GM12891 (cell line): ENCODE results near the gene ARRB2.

Experiments used
- DNase-seq: peaks from one replicate; pipeline ENCODE4 v3.0.0; 2011; ENCODE audit warnings: low spot score; ENCODE audit not compliant: insufficient read length
- FAIRE-seq: peaks from 2 replicates; lab custom pipeline; 2011; peaks lifted over from hg19 to GRCh38; lab: Jason Lieb, UNC
- PAX5 ChIP-seq: IDR thresholded peaks from 2 replicates; pipeline ENCODE4 v1.6.1; 2011; ENCODE audit warnings: low read length, moderate library complexity, mild to moderate bottlenecking; ENCODE audit not compliant: insufficient read depth, severe bottlenecking
- POLR2A ChIP-seq: IDR thresholded peaks from 2 replicates; pipeline ENCODE4 v1.6.1; 2011; ENCODE audit warnings: low read depth, low read length, control low read depth
- POLR2AphosphoS5 ChIP-seq: IDR thresholded peaks from 2 replicates; pipeline ENCODE4 v1.6.1; 2011; ENCODE audit warnings: low read depth, low read length, control low read depth
- POU2F2 ChIP-seq: IDR thresholded peaks from 2 replicates; pipeline ENCODE4 v1.6.1; 2011; ENCODE audit warnings: low read depth, mild to moderate bottlenecking, control low read depth, low read length, moderate library complexity
- SPI1 ChIP-seq: IDR thresholded peaks from 2 replicates; pipeline ENCODE4 v1.6.1; 2011; ENCODE audit warnings: low read depth, low read length, control low read depth
- TAF1 ChIP-seq: IDR thresholded peaks from 2 replicates; pipeline ENCODE4 v1.6.1; 2011; ENCODE audit warnings: low read depth, low read length, control low read depth

Gene ARRB2

DNA sequence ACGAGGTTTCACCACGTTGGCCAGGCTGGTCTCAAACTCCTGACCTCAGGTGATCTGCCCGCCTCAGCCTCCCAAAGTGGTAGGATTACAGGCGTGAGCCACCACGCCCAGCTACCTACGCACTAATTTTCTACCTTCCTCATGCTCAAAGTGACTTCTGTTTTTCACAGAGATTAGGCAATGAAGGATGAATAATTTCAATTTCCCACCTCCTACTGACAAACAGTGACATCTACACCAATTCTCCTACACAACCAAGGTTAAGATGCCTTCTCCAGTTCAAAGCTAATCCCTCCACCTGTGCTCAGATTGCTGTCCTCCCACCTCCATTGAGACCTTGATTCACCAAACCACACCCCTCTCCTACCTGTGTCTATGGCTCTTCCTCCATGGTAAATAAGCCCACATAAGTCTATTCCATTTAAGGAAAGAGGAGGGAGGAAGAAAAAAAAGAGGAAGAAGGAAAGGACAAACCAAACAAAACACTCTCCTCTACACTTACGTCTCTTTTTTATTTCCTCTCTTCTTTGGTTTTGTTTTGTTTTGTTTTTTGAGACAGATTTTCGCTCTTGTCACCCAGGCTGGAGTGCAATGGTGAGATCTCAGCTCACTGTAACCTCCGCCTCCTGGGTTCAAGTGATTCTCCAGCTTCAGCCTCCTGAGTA is 15.3 kb downstream of the ARRB2 start:
- DNase-seq (no peak), FAIRE-seq (peak; percentile 23)
- TF ChIP-seq POLR2A (no peak), POU2F2 (no peak), SPI1 (no peak), POLR2AphosphoS5 (no peak), TAF1 (no peak), PAX5 (no peak)

DNA sequence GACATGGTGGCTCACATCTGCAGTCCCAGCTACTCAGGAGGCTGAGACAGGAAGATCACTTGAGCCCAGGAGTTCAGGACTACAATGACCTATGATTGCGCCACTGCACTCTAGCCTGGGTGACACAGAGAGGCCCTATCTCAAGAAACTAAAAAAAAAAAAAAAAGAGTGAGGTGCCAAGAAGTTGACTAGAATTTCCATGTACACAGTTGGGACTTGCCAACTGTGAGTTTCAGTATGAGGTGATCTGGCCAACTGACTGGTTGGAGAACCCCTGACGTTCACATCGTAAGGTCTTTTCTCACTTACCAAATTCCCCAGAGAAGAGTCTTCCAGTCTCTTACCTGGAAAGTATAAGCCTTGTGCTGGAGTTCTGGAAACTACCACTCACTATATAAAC is 17.7 kb downstream of the ARRB2 start:
- DNase-seq (no peak), FAIRE-seq (peak; percentile 9)
- TF ChIP-seq POLR2A: no peak
- TF ChIP-seq TAF1: no peak

DNA sequence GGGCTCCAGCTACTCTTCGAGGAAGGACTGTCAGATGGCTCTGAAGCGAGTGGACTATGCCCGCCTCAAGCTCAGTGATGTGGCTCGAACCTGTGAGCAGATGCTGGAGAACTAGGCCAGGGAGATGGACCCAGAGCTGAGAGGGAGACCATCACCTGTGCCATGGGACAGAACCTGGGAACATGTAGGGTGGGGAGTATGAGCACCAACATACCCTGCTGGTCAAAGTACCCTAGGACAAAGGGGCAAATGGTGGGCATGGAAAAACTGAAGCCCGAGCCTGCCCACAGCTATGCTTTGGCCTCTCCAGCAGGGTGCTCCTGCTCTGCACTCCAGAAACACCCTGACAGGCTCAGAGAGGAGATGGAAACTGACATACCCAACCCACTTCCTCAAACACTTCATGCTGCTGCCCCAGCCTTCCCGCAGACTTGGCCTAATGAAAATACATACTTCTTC is 22.7 kb downstream of the ARRB2 start:
- DNase-seq (no peak), FAIRE-seq (peak; percentile 90)
- TF ChIP-seq SPI1 (peak; percentile 95), POU2F2 (no peak)

DNA sequence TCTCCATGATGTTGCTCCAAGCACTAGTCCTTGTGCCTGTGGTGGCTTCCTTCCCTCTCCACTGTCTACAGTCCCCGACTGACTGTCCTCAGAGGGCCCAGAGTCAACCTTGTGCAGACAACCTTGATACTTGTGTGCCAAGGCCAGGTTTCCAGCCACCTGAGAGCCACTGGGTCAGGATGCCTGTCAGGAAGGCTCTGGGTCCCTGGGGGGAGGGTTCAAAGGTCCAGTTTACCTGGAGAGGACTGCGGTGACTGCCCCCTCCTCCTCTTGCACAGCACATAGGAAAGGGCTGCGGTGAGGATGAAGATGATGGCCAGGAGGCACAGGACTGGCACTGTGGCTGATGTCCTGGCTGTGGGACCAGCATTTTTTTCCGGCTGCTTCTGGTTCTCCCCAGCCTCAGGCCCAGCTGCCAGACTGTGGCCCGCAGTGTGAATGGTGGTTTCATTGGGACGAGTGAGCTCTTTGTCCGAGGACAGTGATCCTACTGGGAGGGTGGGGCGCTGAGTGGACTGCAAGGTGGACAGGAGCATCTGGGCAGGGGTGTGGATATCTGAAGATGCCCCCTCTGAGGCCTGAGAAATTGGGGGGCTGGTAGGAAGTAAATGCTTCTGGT is 24.5 kb downstream of the ARRB2 start:
- no peak for FAIRE-seq
- TF ChIP-seq POLR2AphosphoS5 (no peak), SPI1 (no peak), PAX5 (no peak), TAF1 (no peak), POLR2A (no peak), POU2F2 (no peak)
- no peak for DNase-seq

DNA sequence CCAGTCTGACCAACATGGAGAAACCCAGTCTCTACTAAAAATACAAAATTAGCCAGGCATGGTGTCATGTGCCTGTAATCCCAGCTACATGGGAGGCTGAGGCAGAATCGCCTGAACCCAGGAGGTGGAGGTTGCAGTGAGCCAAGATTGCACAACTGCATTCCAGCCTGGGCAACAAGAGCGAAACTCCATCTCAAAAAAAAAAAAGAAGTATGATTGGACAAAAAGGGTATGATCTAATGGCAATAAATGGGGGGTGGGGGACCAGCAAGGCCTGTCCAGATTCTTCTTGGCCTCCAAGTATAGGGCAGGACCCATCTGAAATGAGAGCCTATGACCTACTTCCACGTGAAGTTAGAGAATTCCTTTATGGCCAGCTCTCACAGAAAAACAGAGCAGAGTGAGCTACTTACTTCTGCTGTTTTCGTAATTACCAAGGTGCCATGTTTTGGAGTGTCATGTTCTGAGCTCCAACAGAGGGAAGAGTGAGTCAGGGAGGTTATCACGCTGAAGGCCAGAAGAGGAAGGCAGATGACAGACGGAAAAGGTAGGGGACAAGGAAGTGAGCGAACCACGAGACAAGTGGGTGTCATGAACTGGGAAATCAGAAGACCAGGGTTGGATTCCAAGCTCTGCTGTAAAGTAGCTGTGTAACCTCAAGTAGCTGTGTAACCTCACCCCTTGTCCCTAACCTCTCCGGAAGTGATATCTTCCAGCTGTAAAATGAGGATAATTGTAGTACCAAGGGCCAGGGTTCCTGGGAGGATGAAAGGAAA is 25.6 kb downstream of the ARRB2 start:
- DNase-seq: no peak

DNA sequence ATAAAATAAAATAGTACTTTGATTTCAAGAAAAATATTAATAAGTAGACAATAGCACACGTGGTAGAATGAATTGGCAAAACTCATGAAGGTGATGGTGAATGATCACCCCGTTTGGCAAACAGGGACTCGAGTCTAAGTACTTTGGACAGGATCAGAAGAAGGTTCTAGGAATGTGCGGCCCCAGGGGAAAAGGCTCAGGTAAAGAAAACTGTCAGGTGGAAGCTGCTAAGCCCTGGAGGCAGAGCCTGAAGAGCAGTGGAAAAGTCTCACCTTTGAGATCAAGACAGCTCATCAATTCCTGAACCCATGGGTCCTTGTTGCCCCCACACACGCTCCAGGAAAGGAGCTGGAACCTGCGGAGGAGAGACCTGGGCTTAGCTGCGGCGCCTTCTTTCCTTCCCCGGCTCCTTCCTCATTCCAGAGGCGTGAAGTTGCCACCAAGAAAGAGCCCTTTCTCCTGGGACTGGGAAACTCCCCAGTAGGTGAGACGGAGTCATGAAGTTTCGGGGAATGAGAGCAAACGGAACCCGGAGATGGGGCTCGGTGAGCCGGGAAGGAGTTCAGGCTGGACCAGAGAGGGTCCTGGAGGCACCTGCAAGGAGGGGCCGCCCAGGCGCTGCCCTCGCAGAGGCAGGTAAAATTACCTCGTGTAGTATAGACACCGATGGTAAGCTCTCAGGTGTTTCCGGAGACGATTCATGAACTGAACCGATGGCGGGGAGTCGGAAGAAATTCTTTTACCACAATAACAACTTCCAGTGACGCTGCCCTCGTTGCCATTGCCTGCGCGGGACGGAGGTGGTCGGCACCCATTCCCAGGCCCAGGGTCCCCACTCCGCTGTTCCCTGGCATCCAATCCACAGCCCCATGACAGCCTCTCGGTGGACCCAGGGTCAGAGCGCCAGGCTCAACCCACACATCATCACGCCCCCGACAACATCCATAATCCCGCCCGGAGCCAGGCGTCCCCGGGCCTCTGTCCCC is 28.0 kb downstream of the ARRB2 start:
- no peak for DNase-seq
- TF ChIP-seq POU2F2: no peak
- TF ChIP-seq PAX5: no peak
- TF ChIP-seq POLR2A: no peak
- TF ChIP-seq TAF1: no peak
- no peak for TF ChIP-seq POLR2AphosphoS5
- no peak for TF ChIP-seq SPI1
- FAIRE-seq: peak; percentile 38

More for the DNA sequence above, 25.6 kb downstream of the ARRB2 start:
- FAIRE-seq: peak; percentile 16
- TF ChIP-seq POU2F2 (no peak), TAF1 (no peak), SPI1 (no peak), PAX5 (no peak), POLR2AphosphoS5 (no peak), POLR2A (no peak)

DNA sequence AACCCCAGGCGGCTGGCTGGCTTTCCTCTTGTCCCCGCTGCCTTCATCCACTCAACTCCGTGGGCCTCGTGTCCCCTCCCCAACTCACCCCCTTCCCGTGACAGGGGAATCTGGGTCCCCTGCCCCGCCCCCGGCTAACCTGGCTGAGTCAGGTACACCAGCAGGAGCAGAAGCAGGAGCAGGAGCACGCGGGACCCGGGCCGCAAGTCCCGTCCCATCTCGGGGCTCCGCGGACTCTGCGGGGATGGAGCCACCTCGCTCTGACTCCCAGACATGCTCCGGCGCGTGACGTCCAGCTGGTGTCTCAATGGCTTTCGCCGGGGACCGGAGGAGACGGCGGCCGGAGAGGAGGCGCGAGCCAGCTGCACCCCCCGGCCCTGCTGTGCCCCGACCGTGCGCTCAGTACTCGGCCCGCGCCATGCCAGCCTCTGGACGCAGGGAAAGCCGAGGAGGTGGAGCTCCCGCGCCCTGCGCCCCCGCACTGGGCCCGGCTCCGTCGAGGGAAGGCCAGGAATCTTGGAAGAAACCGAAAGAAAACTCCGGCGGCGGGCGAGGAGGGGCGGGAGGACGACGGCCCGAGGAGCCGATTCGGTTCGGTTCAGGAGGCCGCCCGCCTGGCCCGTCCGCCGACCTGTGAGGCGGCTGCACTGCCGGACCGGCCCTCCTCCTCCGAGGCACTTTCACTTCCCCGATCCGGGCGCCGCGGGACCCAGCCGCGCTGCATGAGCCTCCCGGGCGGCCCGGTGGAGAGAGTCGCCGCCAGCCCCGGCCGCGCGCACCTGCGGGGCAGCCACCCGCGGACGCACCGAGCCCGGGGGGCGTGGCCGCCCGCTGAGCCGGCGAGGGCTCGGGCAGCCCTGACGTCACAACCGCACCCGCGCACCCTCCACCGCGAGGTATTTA is 28.9 kb downstream of the ARRB2 start, which contains the start of the genes CXCL16 and ZMYND15:
Gene CXCL16, minus strand, starts transcription at position 807 of the 903 bp plus-strand sequence. Its CDS starts 589 bp downstream, at position 218.
Gene ZMYND15, plus strand, starts transcription at position 712 of the 903 bp plus-strand sequence. CDS start 716 bp downstream, outside the sequence.
- DNase-seq: peak; percentile 85
- peak; percentile 72 for TF ChIP-seq SPI1
- no peak for TF ChIP-seq POU2F2
- TF ChIP-seq TAF1: no peak
- no peak for TF ChIP-seq POLR2A
- TF ChIP-seq PAX5: no peak
- no peak for TF ChIP-seq POLR2AphosphoS5
- peak; percentile 86 for FAIRE-seq

DNA sequence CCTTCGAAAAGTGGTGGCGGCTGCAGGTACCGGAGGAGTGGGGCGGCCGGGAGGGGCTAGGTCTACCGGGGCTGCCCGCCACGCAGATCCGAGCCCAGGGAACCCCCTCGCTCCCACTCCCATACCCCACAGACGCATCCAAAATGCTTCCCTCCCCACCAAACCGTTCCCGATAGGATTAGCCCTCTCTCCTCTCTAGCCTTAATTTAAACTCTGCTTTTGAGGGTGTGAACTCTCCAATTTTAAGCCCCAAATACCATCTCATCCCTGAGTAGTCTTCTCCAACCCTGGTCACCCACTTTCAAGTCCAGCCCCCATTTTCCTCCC is 29.6 kb downstream of the ARRB2 start:
- FAIRE-seq (no peak), DNase-seq (no peak)
- no peak for TF ChIP-seq POLR2A
- TF ChIP-seq POU2F2: no peak
